ENCODE measurements around the gene TSBP1. TPM values are rescaled to one million over a fixed set of nuclear protein-coding genes. Genes with fewer than 3 reads are reported as not detected.
A peak's percentile ranks its signal among the peaks of the same experiment; 100 is the strongest.

Gene TSBP1
- total RNA-seq: not detected in 2 replicates
- long read RNA-seq, partial matches to known transcripts: 0 of 1 reads
- long read RNA-seq, other reads (novel, unspliced or antisense): 1 of 1 reads

DNA sequence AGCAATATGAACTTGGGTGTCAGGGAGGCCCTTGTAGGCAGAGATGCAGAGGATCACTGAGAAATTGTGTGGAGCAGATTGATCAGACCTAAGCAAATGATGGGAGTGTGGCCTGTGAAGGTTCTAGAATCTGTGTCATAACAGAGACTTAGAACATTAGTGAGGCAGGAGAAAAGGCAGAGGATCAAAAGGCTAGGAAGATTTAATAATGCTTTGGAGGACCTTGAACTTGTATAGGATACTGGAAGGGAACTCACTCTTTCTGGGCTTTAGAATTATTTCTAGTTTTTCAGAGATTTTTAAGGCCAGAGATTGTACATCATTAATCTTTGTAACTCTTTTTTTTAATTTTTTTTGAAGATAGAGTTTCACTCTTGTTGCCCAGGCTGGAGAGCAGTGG is at the start of gene TSBP1:
TSBP1 (minus strand) TSS at position 101 of the 400 bp plus-strand sequence. CDS start 197 bp downstream, outside the sequence.
- H3K4me3 Mint-ChIP-seq (ENCODE audit: low read depth): no peak within 1 kb of the TSS
- no peaks in the 10 kb centered on the region for H3K36me3 Mint-ChIP-seq (ENCODE audit: insufficient read depth)
- no peak for DNase-seq (ENCODE audit: low spot score, unreplicated experiment)
- H3K4me1 Mint-ChIP-seq (ENCODE audit: low read depth): peaks cover 14% of the 10 kb centered on the region
- H3K9me3 Mint-ChIP-seq (ENCODE audit: low read depth): peaks cover 3% of the 10 kb centered on the region
- H3K27ac Mint-ChIP-seq: peak within 1 kb of the TSS; percentile 42
- TF ChIP-seq CTCF (IDR thresholded peaks at IDR 0.05; ENCODE audit: unreplicated experiment): no peak
- peaks cover 4% of the 10 kb centered on the region for H3K27me3 Mint-ChIP-seq

- Mint-ChIP-seq H3K27me3 (peaks cover 65% of the 10 kb centered on the region), H3K9me3 (ENCODE audit: low read depth) (no peaks in the 10 kb centered on the region), H3K27ac (no peak overlapping the region), H3K36me3 (ENCODE audit: insufficient read depth) (no peaks in the 10 kb centered on the region), H3K4me1 (ENCODE audit: low read depth) (peaks cover 2% of the 10 kb centered on the region), H3K4me3 (ENCODE audit: low read depth) (no peak overlapping the region)
- DNase-seq (ENCODE audit: low spot score, unreplicated experiment): no peak
- TF ChIP-seq CTCF (IDR thresholded peaks at IDR 0.05; ENCODE audit: unreplicated experiment): no peak
Observed at GRCh38 chr6:32416036-32416435, 44.3 kb upstream of the TSBP1 start.

DNA sequence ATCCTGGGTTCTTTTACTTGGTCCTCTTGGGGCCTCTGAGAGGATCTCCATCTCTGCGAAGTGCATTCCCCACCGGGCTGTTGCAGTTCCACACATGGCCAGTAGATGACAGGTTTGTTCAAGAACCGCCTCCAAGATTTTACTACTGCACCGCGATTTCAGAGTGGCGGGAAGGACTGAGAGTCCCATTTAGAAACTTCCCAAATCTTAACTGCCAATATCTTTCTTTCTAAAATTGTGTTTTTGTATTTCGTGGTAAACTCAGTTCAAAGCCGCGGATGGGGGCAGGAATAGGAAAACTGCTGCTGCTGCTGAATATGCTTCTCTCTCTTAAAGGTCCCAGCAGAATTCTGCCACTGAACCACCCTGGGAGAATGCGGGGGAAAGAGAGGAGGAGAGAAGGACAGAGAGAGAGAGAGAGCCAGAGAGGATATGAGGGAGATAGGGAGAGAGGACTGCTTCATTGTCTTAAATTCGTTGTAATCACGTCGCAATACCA is 43.9 kb upstream of the TSBP1 start:
- H3K36me3 Mint-ChIP-seq (ENCODE audit: insufficient read depth): no peaks in the 10 kb centered on the region
- peaks cover 63% of the 10 kb centered on the region for H3K27me3 Mint-ChIP-seq
- no peak overlapping the region for H3K4me3 Mint-ChIP-seq (ENCODE audit: low read depth)
- H3K9me3 Mint-ChIP-seq (ENCODE audit: low read depth): no peaks in the 10 kb centered on the region
- peaks cover 2% of the 10 kb centered on the region for H3K4me1 Mint-ChIP-seq (ENCODE audit: low read depth)
- peak; percentile 67 for DNase-seq (ENCODE audit: low spot score, unreplicated experiment)
- TF ChIP-seq CTCF (IDR thresholded peaks at IDR 0.05; ENCODE audit: unreplicated experiment): peak; percentile 93
- no peak overlapping the region for H3K27ac Mint-ChIP-seq

GRCh38 chr6:32413427-32414047 is 41.8 kb upstream of the TSBP1 start:
- Mint-ChIP-seq H3K4me1 (ENCODE audit: low read depth) (peaks cover 2% of the 10 kb centered on the region), H3K27me3 (peaks cover 56% of the 10 kb centered on the region), H3K27ac (no peak overlapping the region), H3K36me3 (ENCODE audit: insufficient read depth) (no peaks in the 10 kb centered on the region), H3K9me3 (ENCODE audit: low read depth) (no peaks in the 10 kb centered on the region), H3K4me3 (ENCODE audit: low read depth) (no peak overlapping the region)
- TF ChIP-seq CTCF (IDR thresholded peaks at IDR 0.05; ENCODE audit: unreplicated experiment): peak; percentile 97
- peak; percentile 74 for DNase-seq (ENCODE audit: low spot score, unreplicated experiment)

DNA sequence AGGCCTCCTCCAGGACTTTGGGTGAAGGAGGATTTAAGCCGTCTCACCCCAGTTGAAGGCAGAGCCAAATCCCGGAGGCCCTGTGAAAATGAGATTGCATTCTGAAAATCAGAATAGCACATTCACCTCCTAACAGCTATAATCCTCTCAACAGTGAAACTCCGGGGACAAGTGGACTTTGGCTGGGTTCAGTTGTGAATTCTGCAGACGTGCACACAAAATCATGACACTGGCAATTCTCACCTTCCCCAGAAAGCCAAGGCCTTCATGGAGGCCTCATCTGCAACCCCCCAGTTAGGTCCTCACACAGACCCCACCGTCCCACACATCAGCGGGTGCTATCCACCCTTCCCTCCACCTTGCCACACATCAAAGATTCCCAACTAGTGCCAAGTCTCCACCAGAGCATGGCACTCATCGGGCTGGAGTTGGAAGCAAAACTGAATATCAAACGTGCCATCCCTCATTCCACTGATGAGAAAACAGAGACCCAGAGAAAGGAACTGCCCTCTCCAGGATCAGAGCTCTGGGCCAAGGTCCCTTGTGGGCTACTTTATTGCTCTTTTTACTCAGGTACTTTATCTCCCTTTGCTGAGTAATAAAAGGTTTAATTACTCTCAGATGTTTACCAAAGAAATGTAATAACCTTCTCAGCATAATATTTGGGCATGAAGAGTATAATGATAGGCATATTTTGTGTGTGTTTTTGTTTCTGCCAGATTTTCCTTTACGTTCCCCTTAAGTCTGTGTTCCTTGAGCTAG is 40.0 kb upstream of the TSBP1 start:
- DNase-seq (ENCODE audit: low spot score, unreplicated experiment): no peak
- no peak for TF ChIP-seq CTCF (IDR thresholded peaks at IDR 0.05; ENCODE audit: unreplicated experiment)
- Mint-ChIP-seq H3K4me1 (ENCODE audit: low read depth) (peaks cover 2% of the 10 kb centered on the region), H3K27me3 (peaks cover 63% of the 10 kb centered on the region), H3K27ac (no peak overlapping the region), H3K36me3 (ENCODE audit: insufficient read depth) (no peaks in the 10 kb centered on the region), H3K4me3 (ENCODE audit: low read depth) (no peak overlapping the region), H3K9me3 (ENCODE audit: low read depth) (no peaks in the 10 kb centered on the region)

Data from progenitor cell of endocrine pancreas (in vitro differentiated cells).